Right forelimb (tissue), 1 donor: Measurements from ENCODE around the gene NDUFAF7.
"Not testable (repeated sequence)": the region's sequence is repeated elsewhere in the genome, so short reads cannot be mapped to it uniquely, and the experiment has no call there.

ENCODE experiments used
- DNase-seq: peaks from one replicate; pipeline ENCODE4 v3.0.0-alpha.2; 2018

Gene NDUFAF7

DNA sequence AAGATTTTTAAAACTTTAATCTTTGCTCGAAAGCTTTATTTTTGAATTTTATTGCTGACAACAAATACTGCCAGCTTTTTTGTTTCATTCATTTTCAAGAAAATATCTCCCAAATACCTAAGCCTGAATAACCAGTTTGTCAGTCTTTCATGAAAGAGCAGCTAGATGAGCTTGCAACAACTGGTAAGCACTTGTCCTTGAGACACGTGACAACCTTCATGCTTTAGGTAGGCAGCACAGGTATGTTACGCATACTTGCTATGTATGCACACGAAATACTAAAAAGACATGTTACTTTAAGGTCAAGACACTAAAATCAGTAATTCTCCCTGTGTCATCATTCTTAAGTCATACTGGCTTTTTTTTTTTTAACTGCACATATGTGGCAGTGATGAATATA is 12.4 kb upstream of the NDUFAF7 start:
- DNase-seq, result no peak

DNA sequence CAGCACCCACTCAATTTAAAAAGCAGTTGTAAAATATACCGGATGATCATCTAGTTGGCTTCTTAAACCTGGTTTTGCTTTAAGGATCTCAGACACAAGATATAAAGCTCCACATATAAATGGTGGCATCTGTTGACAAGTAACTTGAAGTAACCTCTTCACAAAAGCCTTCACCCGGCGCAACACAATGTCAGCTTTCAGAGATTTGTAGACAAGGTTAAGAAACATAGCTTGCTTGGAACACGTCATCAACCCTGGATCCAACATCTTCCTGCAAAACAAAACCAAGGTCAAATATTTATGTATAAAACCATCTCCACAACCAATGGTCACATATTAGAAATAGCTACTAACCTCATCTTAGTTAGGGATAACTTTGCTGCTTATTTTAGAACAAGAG is 8.3 kb upstream of the NDUFAF7 start:
- no peak for DNase-seq

DNA sequence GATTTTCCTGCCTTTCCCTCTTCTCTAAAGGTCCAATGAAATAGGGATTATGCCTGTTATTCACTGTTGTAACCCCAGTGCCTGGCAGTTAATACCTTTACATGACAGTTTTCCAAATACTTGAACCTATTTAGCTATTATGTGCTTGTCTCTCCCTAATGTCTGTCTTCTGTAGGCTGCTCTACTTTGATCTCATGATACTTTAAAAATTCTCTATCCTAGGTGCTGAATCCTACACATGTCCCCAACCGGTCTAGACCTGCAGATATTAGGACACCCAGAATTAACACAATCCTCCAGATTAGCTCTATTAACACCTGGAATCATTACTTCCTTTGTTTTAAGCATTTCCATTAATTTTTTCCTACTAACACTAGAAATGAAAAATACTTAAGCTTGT is 7.4 kb upstream of the NDUFAF7 start:
- no peak for DNase-seq

DNA sequence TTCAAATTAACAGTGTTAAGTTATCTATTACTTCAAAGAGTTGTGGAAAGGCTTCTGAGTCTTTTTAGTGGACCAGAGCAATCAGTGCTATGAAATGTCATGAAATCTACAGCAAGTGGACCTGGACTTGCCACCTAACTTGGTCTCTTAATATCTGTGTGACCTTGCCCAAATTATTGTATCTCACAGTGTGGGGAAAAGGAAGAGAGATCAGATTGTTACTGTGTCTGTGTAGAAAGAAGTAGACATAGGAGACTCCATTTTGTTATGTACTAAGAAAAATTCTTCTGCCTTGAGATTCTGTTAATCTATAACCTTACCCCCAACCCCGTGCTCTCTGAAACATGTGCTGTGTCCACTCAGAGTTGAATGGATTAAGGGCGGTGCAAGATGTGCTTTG is 6.3 kb upstream of the NDUFAF7 start:
- not testable (repeated sequence) for DNase-seq

DNA sequence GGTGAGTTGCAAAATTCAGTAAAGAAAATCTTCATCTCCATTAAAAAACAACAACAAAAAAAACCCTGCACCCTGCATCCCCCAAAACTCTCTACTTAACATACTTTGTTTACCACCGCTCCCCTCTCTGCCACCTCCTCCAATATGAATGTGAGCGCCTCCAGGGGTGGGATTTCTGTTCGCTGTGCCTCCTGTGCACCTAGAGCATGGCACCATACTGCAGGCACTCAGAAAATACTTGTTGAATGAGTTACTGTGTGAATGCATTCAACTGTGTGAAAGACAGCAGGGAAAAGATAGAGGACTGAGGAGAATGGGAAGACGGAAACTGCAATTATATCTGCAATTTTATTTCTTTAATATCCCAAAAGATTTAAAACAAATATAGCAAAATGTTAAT is 4.6 kb upstream of the NDUFAF7 start:
- no peak for DNase-seq

DNA sequence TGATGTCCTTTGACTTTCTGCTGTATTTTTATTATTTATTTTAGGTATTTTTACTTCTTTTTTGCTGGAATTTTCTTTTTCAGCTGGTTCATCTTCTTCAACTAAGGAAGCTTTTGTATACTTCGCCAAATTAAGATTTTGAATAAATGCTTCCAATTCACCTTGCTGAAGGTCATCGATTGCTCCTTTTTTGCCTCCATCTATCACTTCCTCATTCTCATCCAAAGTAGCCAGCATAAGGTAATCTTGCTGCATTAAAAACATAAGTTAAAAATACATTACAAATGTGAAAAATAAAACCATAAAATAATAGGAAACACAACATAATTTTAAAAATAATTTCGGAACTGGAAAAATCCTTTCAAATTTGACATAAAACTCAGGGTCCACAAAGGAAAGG is 2.7 kb upstream of the NDUFAF7 start:
- no peak for DNase-seq

DNA sequence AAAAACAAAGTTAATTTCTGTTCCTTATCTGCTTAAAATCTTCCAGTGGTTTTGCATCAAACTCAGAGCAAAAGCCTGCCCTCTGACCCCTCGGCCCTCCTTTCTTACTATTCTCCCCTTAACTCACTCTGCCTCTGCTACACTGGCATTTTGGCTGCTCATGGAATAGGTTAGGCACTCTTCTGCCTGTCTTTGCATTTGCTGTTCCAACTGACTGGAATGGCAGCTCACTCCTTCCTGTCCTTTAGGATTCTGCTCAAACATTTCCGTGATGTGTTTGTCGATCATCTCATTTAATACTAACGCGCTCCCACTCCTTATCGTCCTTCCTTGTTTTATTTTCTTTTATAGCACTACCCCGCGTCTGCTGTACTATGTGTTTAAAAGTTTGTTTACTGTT is 877 bp upstream of the NDUFAF7 start:
- DNase-seq, result no peak

DNA sequence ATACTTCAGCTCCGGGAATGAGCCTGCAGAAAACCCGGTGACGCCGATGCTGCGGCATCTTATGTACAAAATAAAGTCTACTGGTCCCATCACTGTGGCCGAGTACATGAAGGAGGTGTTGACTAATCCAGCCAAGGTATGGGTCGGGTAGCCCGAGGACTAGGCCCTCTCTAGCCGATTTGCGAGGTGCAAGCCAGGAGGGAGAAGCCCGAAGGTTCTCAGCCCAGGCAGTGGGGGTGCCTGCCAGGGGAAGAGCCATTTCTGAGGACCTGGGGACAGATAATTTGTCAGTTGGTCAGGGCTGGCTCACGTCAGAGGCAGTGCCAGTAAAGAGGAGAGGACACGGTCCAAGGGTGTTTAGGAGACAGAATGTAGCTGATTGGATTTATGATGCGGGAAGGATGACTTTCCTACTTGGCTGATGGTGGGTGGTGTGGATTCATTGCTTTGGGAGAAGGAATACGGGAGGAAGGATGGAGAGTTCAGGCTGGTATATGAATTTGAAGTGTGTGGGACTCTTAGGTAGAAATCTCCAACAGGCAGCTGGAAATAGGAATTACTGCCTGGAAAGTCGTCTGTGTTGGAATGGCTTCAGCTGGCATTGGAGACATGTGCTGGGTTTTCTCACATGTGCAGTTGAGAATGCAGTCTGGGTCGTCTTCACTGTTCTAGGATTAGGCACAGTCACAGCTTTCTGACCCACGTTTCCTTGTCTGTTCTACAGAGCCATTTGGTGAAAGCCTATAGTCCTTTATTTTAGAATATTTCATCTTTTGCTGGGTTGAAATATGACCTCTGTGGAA is 874 bp downstream of the NDUFAF7 start:
- peak; percentile 48 for DNase-seq

DNA sequence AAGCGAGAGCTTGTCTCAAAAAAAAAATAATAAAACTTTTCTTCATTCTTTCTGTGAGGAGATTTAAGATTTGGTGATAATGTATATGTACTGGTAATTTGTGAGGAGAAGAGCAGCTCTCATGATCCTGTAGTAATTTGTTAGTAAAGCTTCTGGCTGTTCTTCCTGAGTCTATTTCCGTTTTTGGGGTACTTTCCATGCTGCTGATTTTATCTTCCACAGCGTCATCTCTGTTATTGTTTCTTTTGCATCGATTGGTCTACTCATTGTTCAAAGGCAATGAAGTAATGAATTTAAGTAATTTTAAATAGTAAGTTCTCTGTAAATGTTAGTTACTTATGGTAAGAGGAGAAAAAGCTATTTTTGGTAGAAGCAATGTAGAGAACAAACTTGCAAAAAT is 12.0 kb downstream of the NDUFAF7 start:
- no peak for DNase-seq

DNA sequence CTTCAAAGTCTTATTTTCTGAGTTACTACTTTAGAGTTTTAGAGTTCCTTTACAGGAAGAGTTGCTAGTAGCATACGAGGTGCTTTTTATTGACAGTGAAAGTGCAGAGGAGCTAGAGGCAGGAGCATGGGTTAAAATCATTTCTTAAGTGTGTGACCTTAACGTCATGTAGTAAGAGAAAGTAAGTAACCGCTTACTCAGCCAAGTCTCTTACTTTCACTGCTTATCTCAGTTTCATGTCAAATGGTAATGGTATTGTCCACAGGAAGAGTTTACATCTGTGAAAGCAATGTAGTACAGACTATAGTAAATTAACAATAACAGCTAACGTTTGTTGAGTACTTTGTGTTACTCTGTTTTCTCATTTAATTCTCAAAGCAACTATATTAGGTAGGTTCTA is 12.6 kb downstream of the NDUFAF7 start:
- no peak for DNase-seq

DNA sequence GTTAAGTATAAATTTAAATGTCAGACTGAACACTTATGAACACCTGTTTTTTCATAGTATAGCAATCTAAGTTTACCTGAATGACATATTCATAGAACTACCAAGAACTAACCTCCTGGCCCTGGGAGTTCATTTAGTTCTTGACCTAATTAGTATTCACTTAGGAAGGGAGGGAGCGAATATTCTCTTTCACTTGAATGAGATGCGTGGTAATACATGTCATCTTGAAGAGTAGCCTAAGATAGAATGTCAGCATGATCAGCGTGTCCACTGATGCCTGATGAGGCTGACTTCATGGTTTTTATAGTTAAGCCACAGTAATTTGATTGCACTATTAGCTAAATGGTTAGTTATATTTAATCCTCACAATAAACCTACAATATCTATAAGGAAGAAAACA is 13.3 kb downstream of the NDUFAF7 start:
- DNase-seq, result no peak

DNA sequence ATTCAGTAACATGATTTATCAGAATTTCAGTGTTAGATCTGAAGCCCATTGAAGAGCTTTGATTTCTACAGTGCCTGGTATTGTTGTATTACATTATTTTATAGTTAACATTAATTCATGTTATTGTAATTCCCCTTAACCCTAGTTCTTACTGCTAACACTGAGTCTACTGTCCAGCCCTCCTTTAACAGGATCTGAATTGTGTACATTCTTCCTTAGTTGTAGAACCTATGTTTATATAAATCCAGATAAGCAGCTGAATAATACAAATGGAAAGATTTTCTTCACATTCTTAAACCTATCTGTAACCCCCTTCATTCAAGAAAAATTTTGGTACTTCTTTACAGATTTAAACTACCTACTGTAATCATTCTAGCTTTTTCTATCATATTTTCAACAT is 14.7 kb downstream of the NDUFAF7 start:
- no peak for DNase-seq

DNA sequence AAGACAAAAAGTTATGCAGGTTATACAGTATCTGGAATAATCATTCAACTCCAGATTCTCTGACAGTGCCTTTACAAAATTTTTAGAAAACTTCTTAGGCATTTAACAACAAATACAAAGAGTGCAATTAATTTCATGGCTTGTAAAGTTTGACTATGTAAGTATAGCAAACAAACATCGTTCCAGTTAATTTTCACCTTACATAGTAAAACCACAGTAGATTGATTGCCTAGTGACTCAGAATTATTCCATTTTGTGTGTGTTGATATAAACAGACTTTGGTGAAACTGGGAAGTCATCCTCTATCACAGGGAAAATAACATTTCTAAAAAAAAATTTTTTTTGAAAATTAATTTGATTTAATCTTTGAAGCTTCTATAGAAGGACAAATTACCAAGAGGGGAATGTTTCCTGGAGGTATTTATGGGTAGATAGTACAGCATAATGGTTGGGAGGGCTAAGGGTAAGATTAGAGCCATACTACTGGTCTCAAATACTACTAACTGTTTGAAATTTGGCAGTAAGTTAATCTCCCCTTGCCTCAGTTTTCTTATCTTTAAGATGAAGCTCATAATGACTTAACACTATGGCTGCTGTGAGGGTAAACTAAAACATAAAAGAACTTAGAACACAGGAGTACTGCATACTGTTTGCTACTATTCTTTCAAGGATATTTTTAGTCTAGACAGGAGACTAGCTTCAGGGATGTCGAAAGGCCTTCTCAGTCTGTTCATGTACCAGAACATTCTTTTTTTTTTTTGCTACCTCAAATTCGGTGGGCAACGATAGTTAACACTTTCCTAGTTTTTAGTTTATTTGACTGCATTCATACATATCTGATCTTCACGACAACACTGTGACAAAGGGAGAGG is 19.6 kb downstream of the NDUFAF7 start:
- DNase-seq, result no peak

DNA sequence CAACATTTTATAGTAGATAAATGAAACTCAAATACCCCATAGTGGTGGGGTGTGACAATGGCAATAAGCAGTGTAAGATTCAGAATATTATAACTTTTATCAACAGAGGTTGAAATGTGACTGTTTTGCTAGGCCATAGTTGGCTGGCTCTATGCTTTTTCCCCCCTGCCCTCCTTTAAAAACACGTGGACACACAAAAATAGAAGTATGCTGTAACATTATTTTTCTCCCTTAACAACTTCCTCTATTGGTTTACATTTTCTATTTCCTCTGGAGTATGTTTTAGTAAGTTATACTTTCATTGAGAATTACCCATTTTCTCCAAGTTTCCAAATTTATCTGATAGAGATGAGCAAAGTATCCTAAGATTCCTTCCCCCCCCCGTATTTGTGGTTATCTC is 31.1 kb downstream of the NDUFAF7 start:
- DNase-seq, result no peak

DNA sequence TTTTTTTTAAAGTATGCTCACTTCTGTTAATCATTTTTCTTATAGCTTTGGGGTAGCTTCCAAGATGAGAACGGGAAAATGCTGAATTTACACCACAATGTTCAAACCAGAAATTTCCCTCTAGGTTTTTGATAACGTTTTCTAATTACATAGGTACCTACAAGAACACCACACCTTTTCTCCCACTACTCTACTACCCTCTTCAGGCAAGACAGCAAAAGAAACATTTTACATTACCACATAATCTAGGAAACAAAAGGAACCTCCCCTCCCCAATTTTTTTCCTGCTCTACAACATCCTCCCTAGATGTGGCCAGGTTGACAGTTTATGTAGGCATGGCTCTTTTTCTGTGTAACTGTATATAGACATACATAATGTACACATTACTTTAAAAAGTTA is 32.4 kb downstream of the NDUFAF7 start:
- no peak for DNase-seq

DNA sequence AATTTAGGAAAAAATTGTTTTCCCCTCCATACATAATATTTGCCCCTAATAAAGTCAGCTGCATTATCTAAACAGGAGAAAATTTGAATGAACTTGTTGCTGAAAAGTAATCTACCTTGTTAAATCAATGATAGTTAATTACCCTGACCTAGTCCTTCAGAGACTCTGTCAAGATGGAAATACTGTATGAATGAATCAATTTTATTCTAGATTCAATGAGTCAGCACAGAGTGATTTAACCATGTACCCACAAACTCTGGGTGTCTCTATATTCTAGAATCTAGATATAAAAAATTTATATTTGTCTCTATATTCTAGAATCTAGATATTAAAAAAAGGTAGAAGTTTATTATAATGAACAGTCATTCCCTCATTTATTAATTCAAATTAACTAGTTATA is 36.2 kb downstream of the NDUFAF7 start:
- DNase-seq, result no peak

DNA sequence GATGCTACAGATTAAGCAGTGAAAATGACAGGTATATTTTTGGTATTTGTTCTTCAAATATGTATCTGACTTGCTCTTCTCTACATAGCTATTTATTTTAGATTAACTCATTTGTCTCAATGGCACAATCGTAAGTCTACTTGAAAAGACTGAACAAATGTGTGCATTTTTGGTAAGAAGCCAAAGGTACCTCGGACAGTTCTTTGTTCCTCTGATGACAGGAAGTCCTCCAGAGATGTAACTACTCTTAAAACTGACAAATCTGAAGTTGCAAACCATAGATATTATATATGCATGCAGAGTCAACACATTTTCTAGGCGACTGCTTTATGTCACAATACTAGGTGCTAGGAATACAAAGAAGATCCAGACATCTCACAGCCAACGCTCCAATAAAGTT is 36.7 kb downstream of the NDUFAF7 start:
- DNase-seq, result no peak

DNA sequence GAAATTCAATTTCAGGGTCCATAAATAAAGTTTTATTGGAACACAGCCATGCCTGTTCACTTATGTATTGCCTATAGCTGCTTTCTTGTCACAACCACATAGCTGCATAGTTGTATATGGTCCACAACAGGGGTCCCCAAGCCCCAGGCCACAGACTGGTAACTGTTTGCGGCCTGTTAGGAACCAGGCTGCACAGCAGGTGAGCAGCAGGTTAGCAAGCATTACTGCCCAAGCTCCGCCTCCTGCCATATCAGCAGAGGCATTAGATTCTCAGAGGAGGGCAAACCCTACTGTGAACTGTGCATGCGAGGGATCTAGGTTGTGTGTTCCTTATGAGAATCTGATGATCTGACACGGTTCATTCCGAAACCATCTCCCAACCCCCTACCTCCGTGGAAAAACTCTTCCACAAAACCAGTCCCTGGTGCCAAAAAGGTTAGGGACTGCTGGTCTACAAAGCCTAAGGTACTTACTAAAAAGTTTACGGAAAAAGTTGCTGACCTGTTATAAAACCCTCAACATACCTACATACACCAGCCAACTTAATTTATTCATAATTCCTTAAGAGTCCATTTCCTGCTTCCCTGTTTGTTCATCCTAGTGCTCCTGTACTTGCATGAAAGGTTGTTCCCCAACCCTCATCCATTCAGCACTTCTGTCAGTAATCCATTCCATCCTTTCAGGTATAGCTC is 40.1 kb downstream of the NDUFAF7 start:
- no peak for DNase-seq

DNA sequence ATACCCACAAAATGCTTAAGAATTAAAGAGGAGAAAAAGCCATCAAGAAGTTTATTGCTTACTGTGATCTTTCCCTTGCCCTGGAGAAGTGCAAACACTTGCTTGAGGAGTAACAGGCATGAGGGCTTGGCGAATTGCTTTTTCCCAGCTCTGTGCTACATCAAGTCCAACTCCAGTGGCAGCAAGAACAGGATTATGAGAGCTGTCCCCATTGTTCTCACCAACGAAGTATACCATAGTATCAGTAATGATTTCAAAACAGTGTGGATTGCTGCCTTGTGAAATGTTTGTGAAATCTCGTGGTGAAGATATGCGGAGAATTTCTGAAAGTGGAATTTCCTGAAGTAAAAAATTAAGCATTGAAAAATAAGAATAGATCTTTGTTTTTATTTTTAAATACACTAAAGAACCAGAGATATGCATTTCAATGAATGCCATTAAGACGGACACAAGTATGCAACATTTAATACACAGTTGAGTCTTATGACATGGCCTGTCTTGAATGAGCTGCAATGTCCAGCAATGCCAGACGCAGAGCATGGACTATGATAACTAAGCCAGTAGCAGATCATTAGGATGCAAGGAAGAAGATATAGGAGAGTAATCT is 43.0 kb downstream of the NDUFAF7 start:
- DNase-seq, result no peak

DNA sequence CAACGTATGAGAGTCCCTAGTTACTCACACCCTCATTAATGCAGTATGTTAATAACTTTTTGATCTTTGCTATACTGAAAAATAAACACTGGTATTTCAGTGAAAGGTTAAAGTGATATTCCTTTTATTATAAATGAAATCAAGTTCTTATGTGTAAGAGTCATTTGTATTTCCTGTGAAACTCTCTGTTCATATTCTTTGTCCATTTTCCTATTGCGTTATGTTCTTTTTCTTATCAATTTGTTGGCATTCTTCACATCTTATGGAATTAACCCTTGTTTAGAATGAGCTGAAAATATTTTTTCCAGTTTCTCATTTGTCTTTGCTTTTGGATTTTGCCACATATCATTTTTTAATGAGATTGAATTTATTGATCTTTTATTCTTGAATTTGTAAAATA is 44.8 kb downstream of the NDUFAF7 start:
- no peak for DNase-seq

DNA sequence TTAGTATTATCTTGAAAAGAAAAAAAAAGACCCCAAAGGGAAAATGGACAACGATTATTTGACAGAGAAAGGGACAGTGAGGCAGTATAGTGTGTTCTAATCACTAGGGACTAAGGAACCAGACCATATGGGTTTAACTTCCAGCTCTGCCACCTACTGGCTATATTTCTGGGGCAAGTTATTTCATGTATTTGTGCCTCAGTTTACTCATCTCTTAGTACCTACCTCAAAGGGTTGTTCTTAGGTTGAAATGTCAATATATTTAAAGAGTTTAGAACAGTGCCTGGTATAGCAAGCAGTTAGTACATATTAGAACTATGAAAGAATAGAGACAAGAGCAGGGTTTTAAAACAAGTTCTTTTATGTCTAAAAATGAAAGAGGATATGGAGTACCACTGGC is 50.5 kb downstream of the NDUFAF7 start:
- no peak for DNase-seq

DNA sequence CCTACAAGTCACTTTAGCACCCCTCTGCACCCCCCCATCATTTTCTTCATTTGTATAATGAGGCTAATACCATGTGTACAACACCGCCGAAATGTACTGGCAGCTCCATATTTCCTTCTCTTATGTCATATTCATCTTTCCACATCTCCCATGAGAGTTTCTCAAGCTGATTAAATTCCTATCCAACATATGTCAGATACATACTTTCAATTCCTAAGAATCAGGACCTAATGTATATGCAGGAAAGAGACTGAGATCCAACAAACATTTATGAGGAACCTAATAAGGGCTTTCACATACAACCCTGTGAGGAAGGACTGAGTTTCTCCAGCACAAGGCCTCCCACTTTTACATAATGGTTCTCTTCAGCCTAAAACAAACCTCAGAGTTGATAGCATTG is 51.3 kb downstream of the NDUFAF7 start:
- no peak for DNase-seq

DNA sequence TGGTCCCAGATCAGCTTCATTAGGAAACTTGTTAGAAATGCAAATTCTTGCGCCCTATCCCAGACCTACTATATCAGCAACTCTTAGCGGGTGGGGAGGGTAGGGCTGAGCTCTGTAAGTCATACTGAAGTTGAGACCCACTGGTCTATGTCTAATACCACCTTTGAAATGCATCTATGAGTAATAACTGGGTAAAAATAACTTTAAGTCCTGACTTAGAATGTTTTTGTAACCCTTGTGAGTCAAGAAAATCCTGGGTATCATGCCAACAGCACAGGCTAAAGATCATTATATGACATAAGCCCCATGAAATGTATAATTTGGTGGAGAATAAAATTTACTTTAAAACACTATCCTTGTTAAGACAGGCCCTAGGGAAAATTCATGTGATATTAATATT is 51.7 kb downstream of the NDUFAF7 start:
- DNase-seq, result no peak
